ENCODE measurements around the gene RWDD1.

RWDD1 gene

DNA sequence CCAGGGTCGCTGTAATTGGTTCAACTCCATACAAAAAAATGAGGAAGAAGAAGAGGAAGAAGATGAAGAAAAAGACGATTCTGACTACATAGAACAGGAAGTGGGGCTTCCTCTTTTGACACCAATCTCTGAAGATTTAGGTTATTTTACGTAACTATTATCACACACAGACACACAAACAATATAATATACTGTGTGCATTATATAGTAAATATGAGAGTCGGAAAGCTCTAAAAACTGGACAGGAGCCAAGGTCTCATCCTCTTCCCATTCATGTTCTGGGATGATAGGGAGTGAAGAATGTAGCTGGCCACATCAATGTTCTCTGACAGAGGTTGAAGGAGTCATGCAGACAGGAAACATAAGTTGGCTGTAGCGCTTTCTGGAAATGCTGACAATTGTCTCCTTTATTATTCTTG lies 58.3 kb downstream of the RWDD1 start:
- Histone ChIP-seq H3K9ac (ENCODE audit: low read length) (no peak overlapping the region), H3K4me3 (ENCODE audit: low read length) (no peak overlapping the region), H3K36me3 (ENCODE audit: control insufficient read depth, insufficient read depth, low read length) (peaks cover 8% of the 10 kb centered on the region), H3K27ac (ENCODE audit: low read depth, low read length) (no peak overlapping the region), H3K4me1 (ENCODE audit: control insufficient read depth, insufficient read depth, low read length) (no peaks in the 10 kb centered on the region), H3K27me3 (ENCODE audit: control insufficient read depth, insufficient read depth, low read length) (no peaks in the 10 kb centered on the region)

DNA sequence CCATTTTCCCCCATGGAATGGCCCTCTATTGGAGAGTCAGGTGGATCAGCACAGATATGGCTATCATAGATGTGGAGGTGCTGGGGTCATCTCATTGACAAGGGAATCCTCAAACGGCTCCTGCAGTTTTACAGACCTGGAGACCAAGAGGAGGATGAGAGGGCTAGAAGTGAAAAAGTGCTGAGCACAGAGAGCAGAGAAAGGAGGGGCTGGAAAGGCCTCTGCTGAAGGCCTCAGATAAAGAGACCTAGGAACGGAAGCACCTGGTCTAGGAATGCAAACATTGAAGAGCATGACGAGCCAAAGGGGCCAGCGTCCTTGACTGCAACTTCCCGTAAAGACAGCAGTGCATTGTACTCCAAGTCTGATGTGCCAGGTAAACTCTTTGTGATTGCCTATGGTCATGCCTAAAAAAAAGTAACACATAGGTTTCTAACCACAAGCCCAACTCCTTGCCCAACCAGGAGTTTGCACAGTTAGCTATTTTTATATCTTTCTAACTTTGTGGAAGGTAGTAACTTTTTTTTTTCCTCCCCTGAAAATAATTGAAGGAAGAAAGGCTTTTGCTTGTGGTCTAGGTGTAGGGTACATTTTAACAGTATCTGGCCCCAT lies 60.2 kb downstream of the RWDD1 start:
- Histone ChIP-seq H3K4me3 (ENCODE audit: low read length) (no peak overlapping the region), H3K9ac (ENCODE audit: low read length) (no peak overlapping the region), H3K36me3 (ENCODE audit: control insufficient read depth, insufficient read depth, low read length) (peaks cover 8% of the 10 kb centered on the region), H3K4me1 (ENCODE audit: control insufficient read depth, insufficient read depth, low read length) (no peaks in the 10 kb centered on the region), H3K27ac (ENCODE audit: low read depth, low read length) (no peak overlapping the region), H3K27me3 (ENCODE audit: control insufficient read depth, insufficient read depth, low read length) (no peaks in the 10 kb centered on the region)

DNA sequence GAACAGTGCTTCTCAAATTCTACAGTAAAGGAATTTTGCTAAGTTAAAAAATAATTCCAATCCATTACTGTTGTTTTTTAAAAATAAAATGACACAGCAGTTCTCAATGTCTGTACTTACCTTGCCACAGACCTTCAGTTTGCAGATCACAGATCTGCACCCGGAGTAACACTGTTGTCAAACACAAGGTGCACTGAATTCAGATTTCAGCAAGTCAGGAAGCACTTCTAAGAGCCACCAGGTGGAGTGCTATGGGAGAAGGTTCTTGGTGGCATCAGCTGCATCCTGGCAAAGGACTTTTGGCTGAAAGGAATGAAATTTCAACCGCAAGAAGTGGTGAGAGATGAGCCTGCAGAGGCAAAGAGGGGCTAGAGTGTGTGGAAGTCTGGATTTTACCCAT lies 62.4 kb downstream of the RWDD1 start:
- no peaks in the 10 kb centered on the region for H3K27me3 ChIP-seq (ENCODE audit: control insufficient read depth, insufficient read depth, low read length)
- no peak overlapping the region for H3K27ac ChIP-seq (ENCODE audit: low read depth, low read length)
- H3K4me1 ChIP-seq (ENCODE audit: control insufficient read depth, insufficient read depth, low read length), result no peaks in the 10 kb centered on the region
- no peak overlapping the region for H3K4me3 ChIP-seq (ENCODE audit: low read length)
- peaks cover 8% of the 10 kb centered on the region for H3K36me3 ChIP-seq (ENCODE audit: control insufficient read depth, insufficient read depth, low read length)
- H3K9ac ChIP-seq (ENCODE audit: low read length), result no peak overlapping the region

Measured in rectal smooth muscle tissue (tissue), 1 donor.